Left ventricle myocardium superior (tissue), 1 donor: ENCODE data around the gene IL17F. TPM values are rescaled to one million over a fixed set of nuclear protein-coding genes. Genes with fewer than 3 reads are reported as not detected.
"Not testable (repeated sequence)": the region's sequence is repeated elsewhere in the genome, so short reads cannot be mapped to it uniquely, and the experiment has no call there.

Source experiments
- ATAC-seq: fragments of 200-7000 bp; cut with Tn5 transposase; one replicate; pipeline ENCODE4 v1.9.1; 2020; ENCODE audit warnings: mild to moderate bottlenecking, moderate library complexity
- DNase-seq: peaks from one replicate; pipeline ENCODE4 v3.0.0-alpha.2; 2020
- intact Hi-C: fragments of 100-400 bp; cut with micrococcal nuclease; formaldehyde crosslinking; loops from one replicate; pipeline ENCODE4 v1.11.0; 2022
- total RNA-seq: library from RNA; stranded (reverse); fragmentation: NEBNext Ultra II Directional; extraction: Animal tissue kit (Norgen Biotek cat#: 25700); gene quantifications from one replicate; pipeline ENCODE4 v1.2.1, GENCODE V29; 2021
- donor health status: DM: no; HTN: yes; CAD: no; lungs with severe emphysema.

The IL17F gene
- total RNA-seq, 1 donor from 2014 or later: not detected

- ATAC-seq (no peak), DNase-seq (no peak)
- intact Hi-C loops: no loop called here
Measured at GRCh38 chr6:52201493-52201892, 42.8 kb downstream of the IL17F start.

GRCh38 chr6:52201046-52201445, 43.3 kb downstream of the IL17F start:
- intact Hi-C loops: no loop called here
- no peak for ATAC-seq
- DNase-seq: no peak

- ATAC-seq, DNase-seq, intact Hi-C loops: not testable (repeated sequence)
Measured at GRCh38 chr6:52200088-52200487, 44.2 kb downstream of the IL17F start.

- DNase-seq (no peak), ATAC-seq (no peak)
- intact Hi-C loops: no loop called here
Measured at GRCh38 chr6:52195886-52196285, 48.4 kb downstream of the IL17F start.

- DNase-seq: no peak
- intact Hi-C loops: no loop called here
Measured at GRCh38 chr6:52191824-52192223, 52.5 kb downstream of the IL17F start.

GRCh38 chr6:52190409-52190808, 53.9 kb downstream of the IL17F start:
- intact Hi-C loops: no loop called here
- ATAC-seq: no peak
- no peak for DNase-seq

More at GRCh38 chr6:52191824-52192223, 52.5 kb downstream of the IL17F start:
- no peak for ATAC-seq

- ATAC-seq (no peak), DNase-seq (no peak)
- intact Hi-C loops: no loop called here
Measured at GRCh38 chr6:52189974-52190373, 54.3 kb downstream of the IL17F start.

GRCh38 chr6:52187098-52187497, 57.2 kb downstream of the IL17F start:
- ATAC-seq (no peak), DNase-seq (no peak)
- intact Hi-C loops: no loop called here

Other genes with a start within 250 kb of the IL17F start
- gene PKHD1, start 156.9 kb downstream of the IL17F start, total RNA-seq: not detected
- not detected for gene IL17A, start 58.1 kb downstream of the IL17F start, total RNA-seq
- gene MCM3, start 40.2 kb upstream of the IL17F start, total RNA-seq: 21.8 TPM
- 1.8 TPM for gene PAQR8, start 117.7 kb upstream of the IL17F start, total RNA-seq
- 6.2 TPM for gene EFHC1, start 175.8 kb upstream of the IL17F start, total RNA-seq